GM12864 (cell line): ENCODE measurements around the gene PDZD4.

Experiments used
- DNase-seq: peaks from one replicate; pipeline ENCODE4 v3.0.0-alpha.2; 2011; ENCODE audit warnings: low read depth
- H3K4me3 ChIP-seq: 2 replicates; pipeline ENCODE4 v1.5.1; 2011; ENCODE audit warnings: mild to moderate bottlenecking, low read depth, low read length, control low read depth
- TF ChIP-seq, protein P1 (sequence below): IDR thresholded peaks from 2 replicates; pipeline ENCODE4 v1.5.1; 2011; ENCODE audit warnings: low read depth, mild to moderate bottlenecking, moderate library complexity, low read length, control low read depth, inconsistent platforms; ENCODE audit errors: missing control alignments

Gene PDZD4

DNA sequence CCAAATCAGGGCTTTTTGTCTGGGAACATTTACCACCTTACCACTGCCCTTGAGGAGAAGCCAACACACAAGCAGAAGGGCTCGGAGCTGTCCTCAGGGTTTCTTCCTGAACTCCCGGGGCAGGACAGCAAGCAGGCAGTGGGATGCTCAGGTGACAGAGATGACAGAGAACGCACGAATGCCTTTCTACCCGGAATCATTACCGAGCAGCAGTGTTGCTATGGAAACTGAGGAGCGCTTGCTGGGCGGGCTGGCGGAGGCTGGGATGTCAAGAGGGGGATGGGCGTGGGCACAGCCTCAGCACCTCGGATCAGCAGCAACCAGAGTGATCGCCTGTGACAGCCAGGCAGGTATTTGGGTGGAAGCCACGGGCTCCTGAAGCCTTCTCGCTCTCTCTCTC, 18.1 kb downstream of the PDZD4 start:
- H3K4me3 ChIP-seq = no peak overlapping the region
- DNase-seq = no peak
- TF ChIP-seq, protein P1, sequence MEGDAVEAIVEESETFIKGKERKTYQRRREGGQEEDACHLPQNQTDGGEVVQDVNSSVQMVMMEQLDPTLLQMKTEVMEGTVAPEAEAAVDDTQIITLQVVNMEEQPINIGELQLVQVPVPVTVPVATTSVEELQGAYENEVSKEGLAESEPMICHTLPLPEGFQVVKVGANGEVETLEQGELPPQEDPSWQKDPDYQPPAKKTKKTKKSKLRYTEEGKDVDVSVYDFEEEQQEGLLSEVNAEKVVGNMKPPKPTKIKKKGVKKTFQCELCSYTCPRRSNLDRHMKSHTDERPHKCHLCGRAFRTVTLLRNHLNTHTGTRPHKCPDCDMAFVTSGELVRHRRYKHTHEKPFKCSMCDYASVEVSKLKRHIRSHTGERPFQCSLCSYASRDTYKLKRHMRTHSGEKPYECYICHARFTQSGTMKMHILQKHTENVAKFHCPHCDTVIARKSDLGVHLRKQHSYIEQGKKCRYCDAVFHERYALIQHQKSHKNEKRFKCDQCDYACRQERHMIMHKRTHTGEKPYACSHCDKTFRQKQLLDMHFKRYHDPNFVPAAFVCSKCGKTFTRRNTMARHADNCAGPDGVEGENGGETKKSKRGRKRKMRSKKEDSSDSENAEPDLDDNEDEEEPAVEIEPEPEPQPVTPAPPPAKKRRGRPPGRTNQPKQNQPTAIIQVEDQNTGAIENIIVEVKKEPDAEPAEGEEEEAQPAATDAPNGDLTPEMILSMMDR = no peak

DNA sequence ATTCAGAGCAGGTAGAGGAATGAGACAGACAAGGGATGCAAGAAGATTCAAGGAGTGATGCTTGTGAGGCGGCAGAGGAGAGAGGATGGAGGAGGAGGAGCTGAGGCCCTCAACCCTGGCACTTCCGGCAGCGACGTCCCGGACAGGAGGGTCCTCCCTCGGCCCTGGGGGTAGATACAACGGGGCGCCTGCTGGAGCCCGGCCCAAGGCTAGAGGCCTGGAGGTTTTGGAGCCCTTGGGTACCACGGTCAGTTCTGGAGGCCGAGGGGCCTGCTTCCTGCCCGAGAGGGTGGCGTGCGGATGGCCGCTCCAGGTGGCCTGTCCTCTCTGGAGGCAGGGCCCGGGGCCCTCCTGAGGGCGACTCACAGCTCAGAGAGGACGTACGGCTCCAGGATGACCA, 22.4 kb downstream of the PDZD4 start:
- DNase-seq = no peak
- TF ChIP-seq, protein P1 = no peak
- H3K4me3 ChIP-seq = no peak overlapping the region

DNA sequence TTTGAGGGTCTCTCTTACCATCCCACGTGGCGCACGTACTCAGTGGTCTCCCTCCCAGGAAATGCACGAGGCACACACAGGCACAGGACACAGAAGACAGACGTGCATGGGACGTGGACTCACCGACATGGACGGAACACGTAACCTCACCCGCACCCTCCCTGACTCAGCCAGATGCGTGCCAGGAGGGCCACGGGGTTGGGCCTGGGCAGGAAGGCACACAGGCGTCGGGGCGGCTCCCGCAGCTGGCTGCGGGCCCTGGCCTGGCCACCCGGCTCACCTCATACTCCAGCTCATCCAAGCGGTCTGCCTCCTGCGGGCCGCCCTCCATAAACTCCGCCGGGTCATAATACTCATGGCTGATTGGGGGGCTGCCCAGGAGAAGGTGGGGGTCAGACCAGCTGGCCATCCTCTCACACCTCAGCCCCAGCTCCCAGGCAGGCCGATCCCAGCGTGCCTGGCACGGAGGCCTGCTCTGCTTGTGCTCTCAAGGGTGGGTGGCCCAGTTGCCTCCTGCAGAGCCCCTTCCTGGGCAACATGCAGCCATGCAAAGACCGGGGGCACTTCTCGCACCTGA, 23.3 kb downstream of the PDZD4 start:
- DNase-seq = no peak
- TF ChIP-seq, protein P1 = no peak
- H3K4me3 ChIP-seq = no peak overlapping the region

DNA sequence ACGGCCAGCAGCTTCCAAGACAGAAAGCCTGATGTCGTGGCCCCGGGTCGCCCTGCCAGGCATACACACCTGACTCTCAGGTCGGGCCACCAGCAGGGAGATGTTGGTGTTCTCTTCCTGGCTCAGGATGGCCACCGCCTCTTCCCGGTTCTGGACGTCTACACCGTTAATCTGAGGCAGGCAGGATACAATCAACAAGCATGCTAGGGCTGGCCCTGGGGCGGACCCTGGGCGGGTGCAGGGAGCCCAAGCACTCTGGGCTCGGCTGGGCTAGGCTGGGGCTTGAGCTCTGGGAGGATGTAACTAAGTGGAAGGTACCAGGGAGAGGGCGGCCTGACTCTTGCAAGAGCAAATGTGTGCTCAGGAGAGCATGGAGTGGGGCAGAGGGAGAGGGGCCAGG, 24.9 kb downstream of the PDZD4 start:
- TF ChIP-seq, protein P1 = no peak
- no peak overlapping the region for H3K4me3 ChIP-seq

DNA sequence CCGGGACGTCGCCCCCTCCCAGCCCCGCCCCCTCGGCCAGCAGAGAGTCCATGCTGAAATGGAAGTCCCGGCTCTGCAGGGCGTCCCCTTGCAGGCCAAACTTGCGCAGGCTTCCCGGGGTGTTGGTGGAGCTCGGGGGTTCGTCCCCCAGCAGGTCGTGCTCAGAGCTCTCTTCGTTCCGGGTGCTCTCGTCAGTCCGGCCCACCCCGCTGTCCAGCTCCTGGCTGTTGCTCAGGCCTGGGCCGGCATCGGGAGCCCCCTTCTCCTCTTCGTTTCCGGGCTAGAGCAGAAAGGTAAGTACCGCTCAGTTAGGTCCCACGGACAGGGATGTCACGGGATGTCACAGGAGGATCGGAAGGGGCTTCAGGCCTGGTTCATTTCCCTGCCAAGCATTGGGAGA, 25.7 kb downstream of the PDZD4 start:
- TF ChIP-seq, protein P1 = no peak
- DNase-seq = no peak
- no peak overlapping the region for H3K4me3 ChIP-seq

More for the DNA sequence above, 24.9 kb downstream of the PDZD4 start:
- no peak for DNase-seq

DNA sequence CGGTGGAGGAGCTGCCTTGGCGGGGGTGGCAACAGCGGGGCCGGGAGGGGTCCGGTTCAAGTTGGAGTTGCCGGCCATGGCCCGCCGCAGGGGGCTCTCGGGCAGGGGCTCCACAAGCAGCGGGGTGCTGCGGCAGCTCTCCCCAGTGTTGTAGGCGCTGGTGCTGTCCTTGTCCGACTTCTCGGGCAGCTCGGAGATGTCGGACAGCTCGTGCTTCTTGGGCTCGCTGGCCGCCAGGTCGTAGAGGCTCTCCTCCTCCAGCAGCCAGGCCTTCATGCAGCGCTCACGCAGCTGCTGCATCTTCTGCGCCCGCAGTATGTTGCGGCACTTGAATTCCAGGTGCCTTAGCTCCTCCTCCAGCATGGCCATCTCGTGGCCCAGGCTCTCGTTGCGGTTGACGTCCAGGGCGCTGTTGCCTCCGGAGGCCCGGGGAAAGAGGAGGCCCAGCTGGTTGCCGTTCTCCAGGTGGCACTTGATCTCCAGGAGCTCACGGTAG, 26.2 kb downstream of the PDZD4 start:
- DNase-seq = no peak
- no peak overlapping the region for H3K4me3 ChIP-seq
- TF ChIP-seq, protein P1 = no peak

DNA sequence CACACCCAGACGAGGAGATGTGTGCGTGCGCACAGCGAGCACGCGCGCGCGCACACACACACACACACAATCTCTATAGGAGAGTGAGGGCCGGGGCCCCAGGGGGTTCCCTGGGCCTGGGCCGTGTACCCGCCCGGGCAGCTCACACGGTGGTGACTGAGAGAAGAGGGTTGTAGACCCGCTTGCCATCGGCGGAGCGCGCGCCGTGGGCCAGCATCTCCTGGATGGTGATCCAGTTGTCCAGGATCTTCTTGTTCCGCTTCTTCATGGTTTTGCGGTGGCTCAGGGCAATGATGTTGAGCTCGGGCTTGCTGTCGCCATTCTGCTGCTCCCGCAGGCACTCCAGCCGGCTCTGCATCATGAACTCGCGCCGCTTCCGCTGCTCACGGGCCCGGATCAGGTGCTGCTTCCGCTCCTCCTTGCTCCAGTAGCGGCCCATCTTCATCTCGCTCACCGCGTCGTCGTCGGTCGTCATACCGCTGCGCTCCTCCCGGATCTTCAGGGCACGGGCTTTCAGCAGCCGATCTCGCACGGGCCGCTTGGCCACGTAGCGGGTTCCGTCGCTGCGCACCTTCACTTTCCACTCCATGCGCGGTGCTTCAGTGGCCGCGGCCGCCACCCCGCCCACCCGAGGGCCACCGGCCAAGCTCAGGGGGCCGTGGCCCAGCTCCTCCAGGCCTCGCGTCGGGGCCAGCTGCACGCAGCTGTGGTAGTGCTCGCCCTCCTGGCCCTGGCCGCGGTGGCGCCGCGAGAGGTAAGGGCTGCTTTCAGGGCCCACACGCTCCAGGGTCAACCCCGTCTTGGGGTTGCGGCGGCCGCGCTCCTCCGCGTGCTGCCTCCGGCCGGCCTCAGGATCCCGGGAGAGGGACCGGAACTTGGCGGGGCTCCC, 26.9 kb downstream of the PDZD4 start:
- no peak overlapping the region for H3K4me3 ChIP-seq
- DNase-seq = no peak
- TF ChIP-seq, protein P1 = no peak
